ENCODE results near the gene EP400. TPM values are rescaled to one million over a fixed set of nuclear protein-coding genes. Genes with fewer than 3 reads are reported as not detected.

EP400 gene
- total RNA-seq, 2 experiments from 2014 or later = 42.2 to 43.4 TPM

- H3K36me3 Mint-ChIP-seq (ENCODE audit: low read depth) = peaks cover 4% of the 10 kb centered on the region
- CTCF ChIA-PET = no interaction called here
- H3K27ac Mint-ChIP-seq = no peak overlapping the region
Observed at GRCh38 chr12:131909081-131909751, 40.5 kb upstream of the EP400 start.

GRCh38 chr12:131909752-131910219 is 40.0 kb upstream of the EP400 start:
- Mint-ChIP-seq H3K4me3 (no peak overlapping the region), H3K27ac (no peak overlapping the region), H3K27me3 (no peaks in the 10 kb centered on the region), H3K4me1 (peaks cover 4% of the 10 kb centered on the region), H3K36me3 (ENCODE audit: low read depth) (peaks cover 6% of the 10 kb centered on the region), H3K9me3 (no peaks in the 10 kb centered on the region)
- CTCF ChIA-PET = no interaction called here
- POLR2A ChIA-PET = interaction anchor here (1.2 kb wide), 1 partner anchor 8 kb away, joined by 3 read pairs; no protein-coding TSS in a partner anchor
- no peak for DNase-seq

More at GRCh38 chr12:131909081-131909751, 40.5 kb upstream of the EP400 start:
- Mint-ChIP-seq H3K4me1 (peaks cover 4% of the 10 kb centered on the region), H3K9me3 (no peaks in the 10 kb centered on the region), H3K27me3 (no peaks in the 10 kb centered on the region), H3K4me3 (no peak overlapping the region)
- POLR2A ChIA-PET = interaction anchor here (1.2 kb wide), 1 partner anchor 8 kb away, joined by 3 read pairs; no protein-coding TSS in a partner anchor
- DNase-seq = no peak

DNA sequence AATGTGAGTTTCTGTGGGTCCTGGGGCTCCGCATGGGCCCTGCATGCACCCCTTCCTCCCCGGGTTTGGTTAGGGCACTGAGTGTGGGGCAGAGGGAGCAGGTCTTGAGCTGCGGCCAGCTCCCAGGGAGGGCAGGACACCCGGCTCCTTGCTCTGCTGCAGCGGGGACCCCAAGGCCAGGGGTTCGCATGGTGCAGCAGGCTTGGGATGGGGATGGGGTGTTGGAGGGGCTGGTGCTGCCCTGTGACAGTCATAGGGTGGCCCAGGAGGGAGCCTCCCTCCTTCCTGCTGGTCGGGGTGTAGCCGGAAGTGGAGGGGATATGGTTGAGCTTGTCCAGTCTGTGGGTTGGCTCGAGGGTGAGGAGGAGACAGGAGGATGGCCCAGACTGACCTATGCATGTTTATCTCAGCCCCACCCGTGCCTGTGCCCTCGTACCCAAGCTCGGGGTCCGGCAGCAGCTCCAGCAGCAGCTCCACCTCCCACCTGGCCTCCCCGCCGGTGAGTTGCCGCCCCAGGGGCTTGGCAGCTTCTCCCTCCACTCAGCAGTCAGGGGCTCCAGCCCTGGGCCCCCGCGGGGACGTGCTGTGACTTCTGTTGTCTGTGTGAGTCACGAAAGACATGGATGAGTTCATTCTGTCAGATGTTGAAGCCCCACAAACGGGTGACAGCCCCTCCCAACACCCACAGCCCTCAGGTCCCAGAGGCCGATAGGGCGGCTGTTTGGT is 39.3 kb upstream of the EP400 start:
- POLR2A ChIA-PET = interaction anchor here (1.2 kb wide), 1 partner anchor 9 kb away, joined by 3 read pairs; no protein-coding TSS in a partner anchor
- Mint-ChIP-seq H3K4me3 (no peak overlapping the region), H3K27ac (no peak overlapping the region), H3K36me3 (ENCODE audit: low read depth) (peaks cover 6% of the 10 kb centered on the region), H3K9me3 (no peaks in the 10 kb centered on the region), H3K27me3 (no peaks in the 10 kb centered on the region), H3K4me1 (peaks cover 3% of the 10 kb centered on the region)
- no peak for DNase-seq
- CTCF ChIA-PET = no interaction called here

DNA sequence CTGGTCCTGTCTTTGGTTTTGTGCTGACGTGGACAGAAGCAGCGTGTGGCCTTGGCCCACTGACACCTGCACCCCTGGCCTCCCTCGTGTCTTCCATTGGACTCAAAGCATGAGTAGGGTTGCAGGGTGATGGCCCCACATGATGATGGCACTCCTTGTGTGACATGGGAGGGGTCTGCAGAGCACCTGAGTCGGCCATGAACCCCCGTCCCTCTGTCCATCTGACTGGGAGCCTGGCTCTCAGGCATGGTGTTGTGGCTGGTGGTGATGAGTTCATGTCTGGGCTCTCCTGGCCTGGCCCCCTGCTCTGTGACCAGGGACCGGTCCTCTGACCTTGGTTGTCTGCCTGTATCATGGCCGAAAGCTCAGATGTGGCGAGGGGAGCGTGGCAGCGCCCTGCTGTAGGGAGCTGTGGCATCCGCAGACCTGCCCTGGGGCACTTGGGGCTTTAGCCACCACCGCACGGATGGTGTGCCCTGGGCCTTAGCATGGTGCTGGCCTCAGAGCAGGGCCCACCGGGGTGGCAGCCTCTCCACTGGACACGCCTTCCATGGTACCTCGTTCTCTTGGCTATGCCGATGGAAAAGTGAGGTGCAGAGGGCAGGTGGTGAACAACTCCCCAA is 38.6 kb upstream of the EP400 start:
- Mint-ChIP-seq H3K4me1 (no peaks in the 10 kb centered on the region), H3K36me3 (ENCODE audit: low read depth) (peaks cover 6% of the 10 kb centered on the region), H3K27ac (no peak overlapping the region), H3K27me3 (no peaks in the 10 kb centered on the region), H3K4me3 (no peak overlapping the region), H3K9me3 (no peaks in the 10 kb centered on the region)
- POLR2A ChIA-PET = no interaction called here
- no peak for DNase-seq
- CTCF ChIA-PET = no interaction called here

- H3K27me3 Mint-ChIP-seq = no peaks in the 10 kb centered on the region
- peaks cover 6% of the 10 kb centered on the region for H3K36me3 Mint-ChIP-seq (ENCODE audit: low read depth)
- no peaks in the 10 kb centered on the region for H3K9me3 Mint-ChIP-seq
- CTCF ChIA-PET = no interaction called here
- DNase-seq = no peak
- H3K4me3 Mint-ChIP-seq = no peak overlapping the region
- no peaks in the 10 kb centered on the region for H3K4me1 Mint-ChIP-seq
- H3K27ac Mint-ChIP-seq = no peak overlapping the region
- POLR2A ChIA-PET = interaction anchor here (1.2 kb wide), 1 partner anchor 15 kb away, joined by 3 read pairs; no protein-coding TSS in a partner anchor
Observed at GRCh38 chr12:131911851-131912477, 37.8 kb upstream of the EP400 start.

DNA sequence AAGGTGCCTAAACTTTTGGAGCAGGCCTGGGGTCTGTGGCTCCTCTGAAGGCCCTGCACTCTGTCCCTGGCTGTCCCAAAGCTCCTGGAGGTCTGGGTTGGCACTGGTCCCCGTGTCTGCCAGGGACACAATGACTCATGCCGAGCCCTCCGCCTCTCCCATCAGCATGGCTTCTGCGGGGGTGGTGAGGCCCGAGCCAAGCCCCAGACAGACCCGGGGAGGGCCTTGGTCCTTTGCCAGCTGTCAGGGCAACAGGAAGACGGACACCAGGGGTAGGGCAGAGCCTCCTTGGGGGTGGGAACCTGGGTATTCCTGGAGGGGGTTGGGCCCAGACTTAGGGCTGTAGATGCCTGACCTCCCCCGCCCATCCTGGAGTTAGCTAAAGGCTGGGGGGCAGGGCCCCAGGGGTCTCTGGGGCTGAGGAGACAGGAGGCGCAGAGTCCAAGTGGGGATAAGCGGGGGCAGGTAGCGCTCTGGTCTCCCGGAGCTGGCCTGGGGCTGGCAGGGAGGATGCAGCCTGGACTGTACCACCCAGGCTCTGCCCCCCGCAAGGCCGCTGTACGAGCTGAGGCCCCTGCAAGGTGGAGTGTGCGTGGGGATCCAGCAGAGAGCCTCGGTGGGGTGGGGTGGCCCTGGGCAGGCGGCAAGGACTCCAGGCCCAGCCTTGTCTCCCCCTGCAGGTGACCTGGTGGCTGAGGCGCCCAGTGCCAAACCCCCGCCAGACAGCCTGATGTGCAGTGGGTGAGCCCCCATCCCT is 37.0 kb upstream of the EP400 start:
- POLR2A ChIA-PET = interaction anchor here (1.2 kb wide), 1 partner anchor 16 kb away, joined by 3 read pairs; no protein-coding TSS in a partner anchor
- no peak for DNase-seq
- Mint-ChIP-seq H3K4me1 (no peaks in the 10 kb centered on the region), H3K4me3 (no peak overlapping the region), H3K27ac (no peak overlapping the region), H3K27me3 (no peaks in the 10 kb centered on the region), H3K9me3 (no peaks in the 10 kb centered on the region), H3K36me3 (ENCODE audit: low read depth) (peaks cover 6% of the 10 kb centered on the region)
- CTCF ChIA-PET = no interaction called here

- Mint-ChIP-seq H3K27ac (no peak overlapping the region), H3K4me3 (no peak overlapping the region), H3K4me1 (no peaks in the 10 kb centered on the region), H3K27me3 (no peaks in the 10 kb centered on the region), H3K9me3 (no peaks in the 10 kb centered on the region), H3K36me3 (ENCODE audit: low read depth) (peaks cover 6% of the 10 kb centered on the region)
- DNase-seq = no peak
- POLR2A ChIA-PET = interaction anchor here (0.6 kb wide), 1 partner anchor 76 kb away, joined by 3 read pairs; no protein-coding TSS in a partner anchor
- CTCF ChIA-PET = no interaction called here
Observed at GRCh38 chr12:131913666-131914065, 36.1 kb upstream of the EP400 start.

- no peak overlapping the region for H3K27ac Mint-ChIP-seq
- CTCF ChIA-PET = no interaction called here
- H3K4me1 Mint-ChIP-seq = no peaks in the 10 kb centered on the region
- POLR2A ChIA-PET = interaction anchor here (0.6 kb wide), 1 partner anchor 76 kb away, joined by 3 read pairs; no protein-coding TSS in a partner anchor
- H3K27me3 Mint-ChIP-seq = no peaks in the 10 kb centered on the region
- H3K4me3 Mint-ChIP-seq = no peak overlapping the region
- no peak for DNase-seq
- peaks cover 6% of the 10 kb centered on the region for H3K36me3 Mint-ChIP-seq (ENCODE audit: low read depth)
- H3K9me3 Mint-ChIP-seq = no peaks in the 10 kb centered on the region
Observed at GRCh38 chr12:131914179-131914702, 35.5 kb upstream of the EP400 start.

DNA sequence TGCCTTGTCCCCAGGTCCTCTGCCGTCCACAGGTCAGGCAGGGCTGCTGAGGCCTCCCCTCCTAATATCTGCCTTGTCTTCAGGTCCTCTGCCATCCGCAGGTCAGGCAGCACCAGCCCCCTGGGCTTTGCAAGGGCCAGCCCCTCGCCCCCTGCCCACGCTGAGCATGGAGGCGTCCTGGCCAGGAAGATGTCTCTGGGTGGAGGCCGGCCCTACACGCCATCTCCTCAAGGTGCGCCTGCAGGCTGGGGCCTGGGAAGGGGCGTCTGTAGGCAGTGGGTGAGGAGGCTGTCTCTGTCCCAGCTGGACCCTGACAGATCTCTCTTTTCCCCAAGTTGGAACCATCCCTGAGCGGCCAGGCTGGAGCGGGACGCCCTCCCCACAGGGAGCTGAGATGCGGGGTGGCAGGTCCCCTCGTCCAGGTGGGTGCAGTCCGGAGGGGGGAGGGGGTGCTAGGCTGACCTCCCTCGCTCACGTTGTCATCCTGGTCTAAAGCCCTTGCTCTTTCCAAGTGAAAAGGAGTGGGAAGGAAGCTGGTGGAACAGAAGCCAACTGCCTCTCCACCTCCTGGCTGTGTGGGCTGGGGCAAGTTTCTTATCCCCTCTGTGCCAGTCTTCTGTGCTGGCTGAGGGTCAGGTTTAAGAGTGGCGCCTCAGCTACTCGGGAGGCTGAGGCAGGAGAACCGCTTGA is 34.6 kb upstream of the EP400 start:
- Mint-ChIP-seq H3K4me1 (no peaks in the 10 kb centered on the region), H3K27ac (no peak overlapping the region), H3K4me3 (no peak overlapping the region), H3K36me3 (ENCODE audit: low read depth) (peaks cover 6% of the 10 kb centered on the region), H3K27me3 (no peaks in the 10 kb centered on the region), H3K9me3 (no peaks in the 10 kb centered on the region)
- POLR2A ChIA-PET = no interaction called here
- DNase-seq = no peak
- CTCF ChIA-PET = no interaction called here

GRCh38 chr12:131915823-131916222 is 33.9 kb upstream of the EP400 start:
- Mint-ChIP-seq H3K4me1 (no peaks in the 10 kb centered on the region), H3K9me3 (no peaks in the 10 kb centered on the region), H3K36me3 (ENCODE audit: low read depth) (peaks cover 6% of the 10 kb centered on the region), H3K27ac (no peak overlapping the region), H3K4me3 (no peak overlapping the region), H3K27me3 (no peaks in the 10 kb centered on the region)
- ChIA-PET CTCF (no interaction called here), POLR2A (no interaction called here)
- no peak for DNase-seq

DNA sequence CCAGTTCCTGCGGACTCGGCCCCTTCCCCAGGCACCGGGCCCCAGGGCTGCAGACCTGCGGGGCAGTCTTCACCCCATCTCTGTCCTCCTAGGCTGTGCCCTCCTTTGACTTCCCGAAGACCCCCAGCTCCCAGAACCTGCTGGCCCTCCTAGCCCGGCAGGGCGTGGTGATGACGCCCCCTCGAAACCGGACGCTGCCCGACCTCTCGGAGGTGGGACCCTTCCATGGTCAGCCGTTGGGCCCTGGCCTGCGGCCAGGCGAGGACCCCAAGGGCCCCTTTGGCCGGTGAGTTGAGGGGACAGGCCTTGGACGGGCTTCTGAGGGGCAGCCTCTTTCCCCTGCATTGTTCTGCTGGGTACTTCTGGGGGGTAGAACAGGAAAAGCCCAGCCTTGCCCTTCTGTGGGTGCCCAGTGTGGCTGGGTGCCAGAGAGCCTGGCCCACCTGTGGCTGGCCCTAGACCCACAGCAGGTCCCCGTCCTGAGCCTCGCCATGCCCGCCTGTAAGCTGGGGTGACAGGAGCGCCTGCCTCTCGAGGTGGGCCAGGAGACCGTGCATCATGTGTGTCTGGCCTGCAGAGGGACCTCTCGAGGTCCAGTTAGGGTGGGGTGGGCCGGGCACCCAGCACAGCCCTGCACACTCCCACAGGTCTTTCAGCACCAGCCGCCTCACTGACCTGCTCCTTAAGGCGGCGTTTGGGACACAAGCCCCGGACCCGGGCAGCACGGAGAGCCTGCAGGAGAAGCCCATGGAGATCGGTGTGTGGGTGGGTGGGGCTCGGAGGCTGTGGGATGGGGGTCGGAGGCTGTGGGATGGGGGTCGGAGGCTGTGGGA is 33.2 kb upstream of the EP400 start:
- no peak overlapping the region for H3K27ac Mint-ChIP-seq
- peaks cover 2% of the 10 kb centered on the region for H3K36me3 Mint-ChIP-seq (ENCODE audit: low read depth)
- CTCF ChIA-PET = no interaction called here
- H3K4me3 Mint-ChIP-seq = no peak overlapping the region
- H3K9me3 Mint-ChIP-seq = no peaks in the 10 kb centered on the region
- no peaks in the 10 kb centered on the region for H3K4me1 Mint-ChIP-seq
- DNase-seq = no peak
- POLR2A ChIA-PET = no interaction called here
- no peaks in the 10 kb centered on the region for H3K27me3 Mint-ChIP-seq
